ENCODE results near the gene KRTDAP. TPM values are rescaled to one million over a fixed set of nuclear protein-coding genes. Genes with fewer than 3 reads are reported as not detected.

KRTDAP gene
- total RNA-seq, 6 experiments from 2014 or later, result not detected

- H3K9me3 Mint-ChIP-seq, result no peaks in the 10 kb centered on the region
- peaks cover 51% of the 10 kb centered on the region for H3K27me3 Mint-ChIP-seq (ENCODE audit: insufficient read depth)
- H3K27ac Mint-ChIP-seq, result no peak overlapping the region
- no peaks in the 10 kb centered on the region for H3K4me1 Mint-ChIP-seq (ENCODE audit: low read depth)
- no peak overlapping the region for H3K4me3 Mint-ChIP-seq
- no peaks in the 10 kb centered on the region for H3K36me3 Mint-ChIP-seq (ENCODE audit: low read depth)
- DNase-seq, result no peak
- no peak for TF ChIP-seq CTCF (IDR thresholded peaks at IDR 0.05)
These were observed 44.3 kb downstream of the KRTDAP start for GRCh38 chr19:35445826-35446593.

- TF ChIP-seq CTCF (IDR thresholded peaks at IDR 0.05), result no peak
- Mint-ChIP-seq H3K27ac (no peak overlapping the region), H3K4me1 (ENCODE audit: low read depth) (no peaks in the 10 kb centered on the region), H3K9me3 (no peaks in the 10 kb centered on the region), H3K4me3 (no peak overlapping the region), H3K36me3 (ENCODE audit: low read depth) (no peaks in the 10 kb centered on the region), H3K27me3 (ENCODE audit: insufficient read depth) (peaks cover 51% of the 10 kb centered on the region)
- no peak for DNase-seq
These were observed 45.5 kb downstream of the KRTDAP start for GRCh38 chr19:35444735-35445134.

- H3K27ac Mint-ChIP-seq, result no peak overlapping the region
- H3K36me3 Mint-ChIP-seq (ENCODE audit: low read depth), result no peaks in the 10 kb centered on the region
- no peak for TF ChIP-seq CTCF (IDR thresholded peaks at IDR 0.05)
- DNase-seq, result no peak
- no peak overlapping the region for H3K4me3 Mint-ChIP-seq
- H3K27me3 Mint-ChIP-seq (ENCODE audit: insufficient read depth), result peaks cover 49% of the 10 kb centered on the region
- no peaks in the 10 kb centered on the region for H3K9me3 Mint-ChIP-seq
- H3K4me1 Mint-ChIP-seq (ENCODE audit: low read depth), result no peaks in the 10 kb centered on the region
These were observed 48.2 kb downstream of the KRTDAP start for GRCh38 chr19:35442091-35442490.

- DNase-seq, result no peak
- TF ChIP-seq CTCF (IDR thresholded peaks at IDR 0.05), result no peak
- Mint-ChIP-seq H3K4me3 (no peak overlapping the region), H3K4me1 (ENCODE audit: low read depth) (peaks cover 10% of the 10 kb centered on the region), H3K36me3 (ENCODE audit: low read depth) (no peaks in the 10 kb centered on the region), H3K9me3 (no peaks in the 10 kb centered on the region), H3K27me3 (ENCODE audit: insufficient read depth) (peaks cover 39% of the 10 kb centered on the region), H3K27ac (no peak overlapping the region)
These were observed 50.3 kb downstream of the KRTDAP start for GRCh38 chr19:35439921-35440320.

- Mint-ChIP-seq H3K27ac (no peak overlapping the region), H3K4me1 (ENCODE audit: low read depth) (peaks cover 10% of the 10 kb centered on the region), H3K9me3 (no peaks in the 10 kb centered on the region), H3K36me3 (ENCODE audit: low read depth) (no peaks in the 10 kb centered on the region), H3K27me3 (ENCODE audit: insufficient read depth) (peaks cover 44% of the 10 kb centered on the region), H3K4me3 (no peak overlapping the region)
- TF ChIP-seq CTCF (IDR thresholded peaks at IDR 0.05), result no peak
- no peak for DNase-seq
These were observed 51.7 kb downstream of the KRTDAP start for GRCh38 chr19:35438527-35438926.

Measured in HFFc6 (cell line).